ENCODE data around the gene MEOX2. TPM values are rescaled to one million over a fixed set of nuclear protein-coding genes. Genes with fewer than 3 reads are reported as not detected.
A peak's percentile ranks its signal among the peaks of the same experiment; 100 is the strongest.

MEOX2 gene
- total RNA-seq, 2 donors from 2014 or later, result 0.42 to 0.69 TPM

GRCh38 chr7:15692501-15693020, 6.1 kb upstream of the MEOX2 start:
- Histone ChIP-seq H3K9me3 (no peaks in the 10 kb centered on the region), H3K27ac (no peak overlapping the region), H3K27me3 (peaks cover 4% of the 10 kb centered on the region), H3K36me3 (no peaks in the 10 kb centered on the region), H3K4me1 (no peaks in the 10 kb centered on the region), H3K9ac (ENCODE audit: low read depth in 2 of 2, low read length in 2 of 2) (no peak overlapping the region), H3K4me3 (no peak overlapping the region)
- TF ChIP-seq, protein P1, sequence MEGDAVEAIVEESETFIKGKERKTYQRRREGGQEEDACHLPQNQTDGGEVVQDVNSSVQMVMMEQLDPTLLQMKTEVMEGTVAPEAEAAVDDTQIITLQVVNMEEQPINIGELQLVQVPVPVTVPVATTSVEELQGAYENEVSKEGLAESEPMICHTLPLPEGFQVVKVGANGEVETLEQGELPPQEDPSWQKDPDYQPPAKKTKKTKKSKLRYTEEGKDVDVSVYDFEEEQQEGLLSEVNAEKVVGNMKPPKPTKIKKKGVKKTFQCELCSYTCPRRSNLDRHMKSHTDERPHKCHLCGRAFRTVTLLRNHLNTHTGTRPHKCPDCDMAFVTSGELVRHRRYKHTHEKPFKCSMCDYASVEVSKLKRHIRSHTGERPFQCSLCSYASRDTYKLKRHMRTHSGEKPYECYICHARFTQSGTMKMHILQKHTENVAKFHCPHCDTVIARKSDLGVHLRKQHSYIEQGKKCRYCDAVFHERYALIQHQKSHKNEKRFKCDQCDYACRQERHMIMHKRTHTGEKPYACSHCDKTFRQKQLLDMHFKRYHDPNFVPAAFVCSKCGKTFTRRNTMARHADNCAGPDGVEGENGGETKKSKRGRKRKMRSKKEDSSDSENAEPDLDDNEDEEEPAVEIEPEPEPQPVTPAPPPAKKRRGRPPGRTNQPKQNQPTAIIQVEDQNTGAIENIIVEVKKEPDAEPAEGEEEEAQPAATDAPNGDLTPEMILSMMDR (IDR thresholded peaks at IDR 0.05), result no peak
- intact Hi-C loops (cut with DNase I), result no loop called here
- DNase-seq, result no peak

- H3K27me3 ChIP-seq, result peaks cover 37% of the 10 kb centered on the region
- intact Hi-C loops (cut with DNase I), result no loop called here
- H3K4me1 ChIP-seq, result no peaks in the 10 kb centered on the region
- H3K9me3 ChIP-seq, result no peaks in the 10 kb centered on the region
- H3K36me3 ChIP-seq, result no peaks in the 10 kb centered on the region
- no peak overlapping the region for H3K9ac ChIP-seq (ENCODE audit: low read depth in 2 of 2, low read length in 2 of 2)
- no peak overlapping the region for H3K4me3 ChIP-seq
- TF ChIP-seq, protein P1 (IDR thresholded peaks at IDR 0.05), result no peak
- DNase-seq, result no peak
- H3K27ac ChIP-seq, result no peak overlapping the region
Measured at GRCh38 chr7:15688911-15689310, 2.4 kb upstream of the MEOX2 start.

DNA sequence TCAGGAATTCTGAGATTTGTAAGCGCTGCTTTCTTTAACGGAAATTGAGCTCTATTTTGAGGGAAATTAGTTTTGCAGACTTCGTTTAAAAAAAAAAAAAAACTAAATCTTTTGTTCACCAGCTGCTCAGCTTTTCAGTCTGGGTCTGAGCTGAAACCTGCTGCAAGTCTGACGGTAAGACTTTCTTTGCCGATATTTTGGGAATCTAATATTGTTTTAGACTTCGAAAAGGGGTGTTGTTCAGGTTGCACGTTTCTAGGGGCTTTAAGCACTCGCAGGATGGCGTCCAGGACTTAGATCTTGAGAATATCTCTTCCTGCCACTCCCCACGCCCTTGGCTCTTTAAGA, 1.8 kb upstream of the MEOX2 start:
- Histone ChIP-seq H3K36me3 (no peaks in the 10 kb centered on the region), H3K9ac (ENCODE audit: low read depth in 2 of 2, low read length in 2 of 2) (no peak overlapping the region), H3K27ac (no peak overlapping the region), H3K9me3 (no peaks in the 10 kb centered on the region), H3K27me3 (peaks cover 41% of the 10 kb centered on the region), H3K4me3 (no peak overlapping the region), H3K4me1 (no peaks in the 10 kb centered on the region)
- no peak for DNase-seq
- TF ChIP-seq, protein P1 (IDR thresholded peaks at IDR 0.05), result no peak
- intact Hi-C loops (cut with DNase I), result no loop called here

- no peak overlapping the region for H3K27ac ChIP-seq
- H3K9me3 ChIP-seq, result no peaks in the 10 kb centered on the region
- H3K4me3 ChIP-seq, result no peak overlapping the region
- no peaks in the 10 kb centered on the region for H3K4me1 ChIP-seq
- DNase-seq, result no peak
- intact Hi-C loops (cut with DNase I), result no loop called here
- H3K9ac ChIP-seq (ENCODE audit: low read depth in 2 of 2, low read length in 2 of 2), result no peak overlapping the region
- peaks cover 41% of the 10 kb centered on the region for H3K27me3 ChIP-seq
- no peaks in the 10 kb centered on the region for H3K36me3 ChIP-seq
- TF ChIP-seq, protein P1 (IDR thresholded peaks at IDR 0.05), result no peak
Measured at GRCh38 chr7:15687546-15688278, 1.2 kb upstream of the MEOX2 start.

DNA sequence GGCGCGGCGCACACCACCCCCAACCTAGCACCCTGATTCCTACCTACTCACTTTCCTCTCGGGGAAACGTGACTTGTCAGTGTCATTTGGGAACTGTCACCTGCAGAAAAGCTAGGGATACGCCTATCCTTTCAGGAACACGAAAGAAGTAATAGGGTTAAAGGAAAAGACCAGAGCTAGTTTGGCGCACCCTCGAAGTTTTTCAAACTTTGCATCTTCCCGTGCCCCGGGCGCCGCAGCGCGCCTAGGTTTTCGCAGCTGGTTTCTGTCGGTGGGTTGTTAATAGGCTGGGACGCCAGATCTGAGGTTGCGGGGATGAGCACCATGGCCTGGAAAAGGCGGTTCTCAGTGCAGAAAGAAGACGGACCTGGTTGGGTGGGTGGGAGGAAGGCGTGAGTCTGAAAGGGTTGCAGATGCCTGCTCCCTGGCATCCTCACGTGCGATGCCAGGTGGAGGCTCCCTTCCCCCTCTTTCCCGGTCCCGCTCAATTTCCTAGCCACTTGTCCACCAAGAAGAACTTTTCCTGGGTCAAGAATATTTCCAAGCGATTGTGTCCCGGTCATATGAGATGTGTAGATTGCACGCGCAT, 568 bp upstream of the MEOX2 start:
- Histone ChIP-seq H3K9ac (ENCODE audit: low read depth in 2 of 2, low read length in 2 of 2) (no peak overlapping the region), H3K27me3 (peaks cover 41% of the 10 kb centered on the region), H3K4me1 (no peaks in the 10 kb centered on the region), H3K36me3 (no peaks in the 10 kb centered on the region), H3K4me3 (peak overlapping the region; percentile 31), H3K27ac (no peak overlapping the region), H3K9me3 (no peaks in the 10 kb centered on the region)
- DNase-seq, result no peak
- intact Hi-C loops (cut with DNase I), result no loop called here
- TF ChIP-seq, protein P1 (IDR thresholded peaks at IDR 0.05), result no peak
